Cardiac muscle cell (in vitro differentiated cells and primary cell): ENCODE measurements around the gene TBX18. TPM values are rescaled to one million over a fixed set of nuclear protein-coding genes. Genes with fewer than 3 reads are reported as not detected.

Experiments
- DNase-seq, 2 donors: peaks; one replicate each; pipeline versions ENCODE4 v3.0.0 to v3.0.0-alpha.2; 2010 to 2017; ENCODE audit warnings: low read depth in 1 of 2, low spot score in 1 of 2
- H3K27ac ChIP-seq: fragments of 200-600 bp; sonication (generic); 2 replicates; pipeline ENCODE4 v1.5.1; 2016
- H3K27me3 ChIP-seq: fragments of 200-600 bp; sonication (generic); 2 replicates; pipeline ENCODE4 v1.6.0; 2016; ENCODE audit warnings: control low read depth
- H3K36me3 ChIP-seq: fragments of 200-600 bp; sonication (generic); 2 replicates; pipeline ENCODE4 v1.5.1; 2016; ENCODE audit warnings: control low read depth
- H3K4me1 ChIP-seq: fragments of 200-600 bp; sonication (generic); 2 replicates; pipeline ENCODE4 v1.8.1; 2017; ENCODE audit warnings: low read depth, mild to moderate bottlenecking, mixed run types
- H3K4me3 ChIP-seq: fragments of 200-600 bp; sonication (generic); 2 replicates; pipeline ENCODE4 v1.5.1; 2016; ENCODE audit warnings: mild to moderate bottlenecking
- H3K9me3 ChIP-seq: fragments of 200-600 bp; sonication (generic); 2 replicates; pipeline ENCODE4 v1.5.1; 2017; ENCODE audit warnings: low read depth, mild to moderate bottlenecking, control low read depth
- CTCF ChIP-seq: IDR thresholded peaks from 2 replicates; pipeline ENCODE4 v1.5.1; 2012; ENCODE audit warnings: low read depth, mild to moderate bottlenecking, low read length
- polyA plus RNA-seq: library from polyadenylated mRNA; unstranded; fragments of >200 nt; fragmentation: Nextera tagmentation; extraction: Ambion mirVana; gene quantifications from 2 replicates; pipeline ENCODE4 v1.2.1, GENCODE V29; 2016
- total RNA-seq: library from RNA; depleted of rRNA; stranded (reverse); fragments of >200 nt; gene quantifications from 2 replicates; pipeline ENCODE4 v1.2.3, GENCODE V29; 2016

TBX18 gene
- total RNA-seq: 5.2 and 5.5 TPM in 2 replicates
- polyA plus RNA-seq: 1.2 TPM in 2 replicates

GRCh38 chr6:84764332-84765049 is at the start of gene TBX18:
Gene TBX18 (minus strand): TSS chr6:84764598. CDS start chr6:84764181, 417 bp downstream.
- Histone ChIP-seq H3K27me3 (peaks cover 100% of the 10 kb centered on the region), H3K4me1 (no peaks in the 10 kb centered on the region), H3K27ac (no peak within 1 kb of the TSS), H3K9me3 (no peaks in the 10 kb centered on the region), H3K36me3 (no peaks in the 10 kb centered on the region), H3K4me3 (peak within 1 kb of the TSS; percentile 53)
- peak; percentile 94 to 100 for DNase-seq
- peak; percentile 22 for TF ChIP-seq CTCF

- no peaks in the 10 kb centered on the region for H3K4me1 ChIP-seq
- DNase-seq: no peak
- H3K27me3 ChIP-seq: no peaks in the 10 kb centered on the region
- no peak overlapping the region for H3K4me3 ChIP-seq
- H3K27ac ChIP-seq: no peak overlapping the region
- H3K9me3 ChIP-seq: no peaks in the 10 kb centered on the region
- no peaks in the 10 kb centered on the region for H3K36me3 ChIP-seq
- no peak for TF ChIP-seq CTCF
Measured at GRCh38 chr6:84811351-84811750, 47.0 kb upstream of the TBX18 start.

DNA sequence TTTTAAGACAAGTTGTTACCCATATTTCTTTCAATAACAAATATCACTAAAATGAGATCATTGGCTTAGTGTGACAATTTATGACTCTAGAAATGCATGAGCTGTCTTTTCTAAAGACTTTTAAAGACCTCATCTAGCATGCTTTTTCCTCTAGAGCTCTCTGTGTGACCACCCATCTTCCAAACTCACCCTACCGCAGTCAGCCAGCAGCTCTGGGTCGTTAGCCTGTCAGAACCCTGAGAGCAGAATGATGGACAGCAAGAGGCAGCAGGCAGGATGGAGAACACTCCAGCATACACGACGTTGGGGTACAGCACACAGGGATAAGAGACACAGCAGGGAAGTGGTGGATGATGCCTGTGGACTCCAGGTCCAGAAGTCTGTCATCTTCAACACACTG is 45.1 kb upstream of the TBX18 start:
- no peak for TF ChIP-seq CTCF
- H3K4me3 ChIP-seq: no peak overlapping the region
- H3K27me3 ChIP-seq: peaks cover 5% of the 10 kb centered on the region
- no peak overlapping the region for H3K27ac ChIP-seq
- no peaks in the 10 kb centered on the region for H3K9me3 ChIP-seq
- no peak for DNase-seq
- no peaks in the 10 kb centered on the region for H3K36me3 ChIP-seq
- H3K4me1 ChIP-seq: no peaks in the 10 kb centered on the region

- no peak for TF ChIP-seq CTCF
- no peak overlapping the region for H3K4me3 ChIP-seq
- no peaks in the 10 kb centered on the region for H3K36me3 ChIP-seq
- peaks cover 5% of the 10 kb centered on the region for H3K27me3 ChIP-seq
- DNase-seq: no peak
- H3K4me1 ChIP-seq: no peaks in the 10 kb centered on the region
- no peaks in the 10 kb centered on the region for H3K9me3 ChIP-seq
- H3K27ac ChIP-seq: no peak overlapping the region
Measured at GRCh38 chr6:84808491-84809061, 44.2 kb upstream of the TBX18 start.

DNA sequence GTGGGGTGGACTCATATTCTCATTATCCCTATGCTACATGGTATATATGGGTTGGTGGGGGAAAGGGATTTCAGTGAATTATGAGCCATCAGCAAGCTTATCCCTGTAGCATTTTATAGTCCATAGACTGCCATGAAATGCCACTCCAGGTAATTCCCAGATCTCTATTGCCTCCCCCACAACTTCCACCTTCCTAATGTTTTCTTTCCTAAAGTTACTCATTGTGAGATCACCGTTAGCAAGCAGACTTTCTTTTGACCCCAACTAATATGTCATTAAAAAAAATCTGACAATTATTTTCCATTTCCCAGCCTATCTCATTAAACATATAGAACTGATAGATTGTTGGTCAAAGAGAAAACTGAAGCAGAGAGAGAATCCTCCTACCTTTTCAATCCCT is 40.7 kb upstream of the TBX18 start:
- no peak overlapping the region for H3K4me3 ChIP-seq
- no peaks in the 10 kb centered on the region for H3K9me3 ChIP-seq
- DNase-seq: no peak
- no peaks in the 10 kb centered on the region for H3K36me3 ChIP-seq
- H3K27ac ChIP-seq: no peak overlapping the region
- H3K4me1 ChIP-seq: no peaks in the 10 kb centered on the region
- peaks cover 5% of the 10 kb centered on the region for H3K27me3 ChIP-seq
- no peak for TF ChIP-seq CTCF
